Measurements from ENCODE around the gene PLCZ1. TPM values are rescaled to one million over a fixed set of nuclear protein-coding genes. Genes with fewer than 3 reads are reported as not detected.
A peak's percentile ranks its signal among the peaks of the same experiment; 100 is the strongest.
"Not testable (repeated sequence)": the region's sequence is repeated elsewhere in the genome, so short reads cannot be mapped to it uniquely, and the experiment has no call there.

The PLCZ1 gene
- total and polyA plus RNA-seq, 9 of the 15 experiments (the other 6 are each of a cell fraction or from before 2014, with no cell fraction given) = not detected

DNA sequence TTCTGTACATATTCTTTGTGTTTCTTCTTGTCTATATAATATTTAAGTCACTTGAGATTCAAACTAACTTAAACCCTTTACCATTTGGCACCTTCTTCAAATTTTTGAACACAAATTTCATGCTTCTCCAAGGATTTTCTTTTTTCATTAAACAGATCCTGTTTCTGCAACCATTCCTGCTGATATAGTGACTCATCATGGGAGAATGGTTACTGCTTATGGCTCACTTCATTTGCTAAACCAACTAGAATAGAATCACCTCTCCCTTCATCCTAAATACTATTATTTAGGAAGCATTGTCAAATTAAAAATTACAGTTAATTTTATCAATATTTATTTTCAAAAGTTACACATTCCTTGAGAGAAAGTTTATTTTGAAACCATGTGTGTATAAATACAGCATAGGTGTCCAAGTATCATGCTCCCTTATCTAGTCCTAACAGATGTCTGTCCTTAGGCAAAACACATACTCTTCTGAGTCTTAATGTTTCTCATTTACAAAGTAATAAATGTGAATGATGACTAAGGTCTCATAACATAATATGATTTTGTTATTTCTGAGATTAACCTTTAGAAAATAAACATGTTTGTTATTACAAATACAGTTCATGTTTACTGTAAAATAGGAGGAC lies 40.7 kb downstream of the PLCZ1 start (continued):
- TF ChIP-seq EP300 (IDR thresholded peaks at IDR 0.05; ENCODE audit: low read length) (peak; percentile 55; the same call in 1 of the 2 replicates), ZNF121 (CRISPR knock-in tag; conservative IDR thresholded peaks at IDR 0.05) (no peak), ARID1B (IDR thresholded peaks at IDR 0.05) (peak; percentile 90), MTA2 (IDR thresholded peaks at IDR 0.05; ENCODE audit: low read depth) (peak; percentile 49; the same call in 1 of the 2 replicates)

DNA sequence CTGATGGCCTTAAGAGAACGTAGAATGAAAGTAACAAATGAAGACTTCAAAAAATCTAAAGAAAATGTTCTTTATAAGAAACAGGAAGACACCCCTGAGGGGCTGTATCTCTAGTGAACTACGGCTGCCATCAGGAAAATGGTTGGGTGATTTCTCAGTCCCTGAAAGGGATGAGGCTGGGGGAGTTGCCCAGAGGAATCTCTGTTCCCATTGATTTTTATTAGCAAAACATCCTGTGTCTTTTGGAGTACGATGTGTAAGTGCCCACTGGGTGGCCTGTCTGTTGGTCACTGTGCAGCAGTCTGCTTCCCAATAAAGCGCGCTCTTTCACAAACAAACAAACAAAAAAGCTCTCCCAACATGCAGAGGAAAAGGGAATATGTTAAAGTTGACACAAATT lies 43.8 kb downstream of the PLCZ1 start:
- H3K9me1 ChIP-seq (ENCODE audit: control insufficient read depth, insufficient read depth, low read length); H3K79me2 ChIP-seq (ENCODE audit: control insufficient read depth, insufficient read depth, low read length); ATAC-seq; intact Hi-C loops (cut with micrococcal nuclease); FAIRE-seq; H3K27me3 ChIP-seq (ENCODE audit: control insufficient read depth in 2 of 2, insufficient read depth in 2 of 2, low read length in 2 of 2); in situ Hi-C loops (cut with MboI); CTCF ChIA-PET (ENCODE audit: low intra/inter-chr PET ratio); H3K27ac ChIP-seq (ENCODE audit: extremely low read depth, low read depth, low read length); BruUV-seq (replicated peaks); H3K9me3 ChIP-seq (replicated peaks; ENCODE audit: control insufficient read depth, insufficient read depth, low read depth, low read length); DNase-seq (ENCODE audit: extremely low read depth in 1 of 4, low spot score in 3 of 4); H2AFZ ChIP-seq (ENCODE audit: low read depth, low read length); H3K4me3 ChIP-seq; H4K20me1 ChIP-seq (replicated peaks; ENCODE audit: control insufficient read depth, insufficient read depth, low read length); H3K9ac ChIP-seq (ENCODE audit: insufficient read depth in 1 of 2, low read depth in 2 of 2, low read length in 2 of 2); H3K4me1 ChIP-seq (replicated peaks in 1 of 2; ENCODE audit: control insufficient read depth in 2 of 2, insufficient read depth in 2 of 2, low read length in 2 of 2); H3K36me3 ChIP-seq (ENCODE audit: control insufficient read depth, insufficient read depth, low read length); POLR2A ChIA-PET; H3K4me2 ChIP-seq (ENCODE audit: insufficient read depth, low read length): not testable (repeated sequence)
- 75% methylated on average over 4 of the region's 5 CpGs for WGBS (ENCODE audit: insufficient coverage, low coverage, missing lambda C conversion rate)

DNA sequence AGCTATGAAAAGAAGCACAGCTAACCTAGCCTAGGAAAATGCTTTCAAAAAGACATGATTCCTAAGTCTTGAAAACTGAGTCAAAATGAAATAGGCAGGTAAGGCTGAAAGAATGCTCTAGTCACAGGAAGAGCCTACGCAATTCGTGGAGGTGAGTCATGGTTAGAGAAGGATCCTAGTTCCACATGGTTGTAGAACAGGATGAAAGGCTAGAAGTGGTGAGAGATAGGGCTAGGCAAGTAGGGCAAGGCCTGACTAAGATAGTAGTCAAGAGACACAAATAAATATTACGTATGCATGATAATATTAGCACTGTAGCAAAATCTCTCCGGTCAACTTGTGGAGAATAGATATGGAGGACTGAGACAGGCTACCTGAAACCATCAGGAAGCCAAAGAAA lies 47.2 kb downstream of the PLCZ1 start:
- in situ Hi-C loops (cut with MboI) = no loop called here
- TF ChIP-seq, protein P1, sequence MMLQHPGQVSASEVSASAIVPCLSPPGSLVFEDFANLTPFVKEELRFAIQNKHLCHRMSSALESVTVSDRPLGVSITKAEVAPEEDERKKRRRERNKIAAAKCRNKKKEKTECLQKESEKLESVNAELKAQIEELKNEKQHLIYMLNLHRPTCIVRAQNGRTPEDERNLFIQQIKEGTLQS (IDR thresholded peaks at IDR 0.05) = peak; percentile 65
- TF ChIP-seq, protein P1 (CRISPR knock-in tag; conservative IDR thresholded peaks at IDR 0.05) = no peak
- TF ChIP-seq, protein P2, sequence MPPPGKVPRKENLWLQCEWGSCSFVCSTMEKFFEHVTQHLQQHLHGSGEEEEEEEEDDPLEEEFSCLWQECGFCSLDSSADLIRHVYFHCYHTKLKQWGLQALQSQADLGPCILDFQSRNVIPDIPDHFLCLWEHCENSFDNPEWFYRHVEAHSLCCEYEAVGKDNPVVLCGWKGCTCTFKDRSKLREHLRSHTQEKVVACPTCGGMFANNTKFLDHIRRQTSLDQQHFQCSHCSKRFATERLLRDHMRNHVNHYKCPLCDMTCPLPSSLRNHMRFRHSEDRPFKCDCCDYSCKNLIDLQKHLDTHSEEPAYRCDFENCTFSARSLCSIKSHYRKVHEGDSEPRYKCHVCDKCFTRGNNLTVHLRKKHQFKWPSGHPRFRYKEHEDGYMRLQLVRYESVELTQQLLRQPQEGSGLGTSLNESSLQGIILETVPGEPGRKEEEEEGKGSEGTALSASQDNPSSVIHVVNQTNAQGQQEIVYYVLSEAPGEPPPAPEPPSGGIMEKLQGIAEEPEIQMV (tag; conservative IDR thresholded peaks at IDR 0.05; ENCODE audit: low read depth) = no peak
- TF ChIP-seq CBFA2T3 (IDR thresholded peaks at IDR 0.05) (peak; percentile 36), MEF2A (IDR thresholded peaks at IDR 0.05; ENCODE audit: control insufficient read depth, low read depth, low read length) (0 out of 2 replicates have a peak, but pooled peaks have one; percentile 20), ZEB2 (IDR thresholded peaks at IDR 0.05) (no peak), GATAD2A (IDR thresholded peaks at IDR 0.05) (no peak), NFATC3 (IDR thresholded peaks at IDR 0.05) (no peak)
- TF ChIP-seq, protein P3, sequence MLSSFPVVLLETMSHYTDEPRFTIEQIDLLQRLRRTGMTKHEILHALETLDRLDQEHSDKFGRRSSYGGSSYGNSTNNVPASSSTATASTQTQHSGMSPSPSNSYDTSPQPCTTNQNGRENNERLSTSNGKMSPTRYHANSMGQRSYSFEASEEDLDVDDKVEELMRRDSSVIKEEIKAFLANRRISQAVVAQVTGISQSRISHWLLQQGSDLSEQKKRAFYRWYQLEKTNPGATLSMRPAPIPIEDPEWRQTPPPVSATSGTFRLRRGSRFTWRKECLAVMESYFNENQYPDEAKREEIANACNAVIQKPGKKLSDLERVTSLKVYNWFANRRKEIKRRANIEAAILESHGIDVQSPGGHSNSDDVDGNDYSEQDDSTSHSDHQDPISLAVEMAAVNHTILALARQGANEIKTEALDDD (IDR thresholded peaks at IDR 0.05) = peak; percentile 69; the same call in 1 of the 2 replicates

More for the DNA sequence above, 47.2 kb downstream of the PLCZ1 start:
- Histone ChIP-seq H3K4me2 (ENCODE audit: insufficient read depth, low read length) (no peak overlapping the region), H3K9ac (ENCODE audit: insufficient read depth in 1 of 2, low read depth in 2 of 2, low read length in 2 of 2) (no peak overlapping the region), H3K36me3 (ENCODE audit: control insufficient read depth, insufficient read depth, low read length) (no peaks in the 10 kb centered on the region), H3K27me3 (ENCODE audit: control insufficient read depth in 2 of 2, insufficient read depth in 2 of 2, low read length in 2 of 2) (no peaks in the 10 kb centered on the region), H3K79me2 (ENCODE audit: control insufficient read depth, insufficient read depth, low read length) (no peaks in the 10 kb centered on the region), H3K4me1 (replicated peaks in 1 of 2; ENCODE audit: control insufficient read depth in 2 of 2, insufficient read depth in 2 of 2, low read length in 2 of 2) (no peaks in the 10 kb centered on the region), H3K9me3 (replicated peaks; ENCODE audit: control insufficient read depth, insufficient read depth, low read depth, low read length) (no peaks in the 10 kb centered on the region), H2AFZ (ENCODE audit: low read depth, low read length) (no peak overlapping the region), H3K27ac (ENCODE audit: extremely low read depth, low read depth, low read length) (no peak overlapping the region), H4K20me1 (replicated peaks; ENCODE audit: control insufficient read depth, insufficient read depth, low read length) (no peaks in the 10 kb centered on the region), H3K4me3 (no peak overlapping the region), H3K9me1 (ENCODE audit: control insufficient read depth, insufficient read depth, low read length) (no peaks in the 10 kb centered on the region)
- 19% methylated on average over 4 of the region's 4 CpGs for WGBS (ENCODE audit: insufficient coverage, low coverage, missing lambda C conversion rate)
- CTCF ChIA-PET (ENCODE audit: low intra/inter-chr PET ratio) = no interaction called here
- no peak for FAIRE-seq
- ATAC-seq = no peak
- no TSS peak for BruUV-seq (replicated peaks)
- POLR2A ChIA-PET = interaction anchor here (0.8 kb wide), 1 partner anchor 39 kb away, joined by 3 read pairs; no protein-coding TSS in a partner anchor
- intact Hi-C loops (cut with micrococcal nuclease) = no loop called here
- DNase-seq (ENCODE audit: extremely low read depth in 1 of 4, low spot score in 3 of 4) = peak in 3 of 4 experiments; percentile 11 to 20 (median 11)
